Heart left ventricle (tissue), 13 donors: ENCODE measurements around the gene NUAK1.

ENCODE experiments used
- CTCF ChIP-seq, 12 donors: fragments of 200-600 bp; sonication (generic) in 4 of 12; IDR thresholded peaks; one replicate each; pipeline versions ENCODE4 v1.5.0 to v1.8.0; 2018 to 2022; ENCODE audit warnings: antibody characterized with exemption in 12 of 12, mild to moderate bottlenecking in 5 of 12
- POLR2A ChIP-seq, 2 donors: fragments of 450-650 bp; IDR thresholded peaks; one replicate each; pipeline ENCODE4 v1.6.1; 2017; ENCODE audit warnings: antibody characterized with exemption in 2 of 2, mild to moderate bottlenecking in 2 of 2, moderate library complexity in 2 of 2
- donor health status: ischemic (EF 13 %, LVEDD 7.1; RV severe dilation, severe dysfunction).
- donor health status: DM: no; HTN: yes; CAD: no.
- donor health status: DM: no; HTN: no; CAD: no.
- donor health status: ischemic (EF 25% LVEDD 6.9; RV normal size, moderate dysfunction).
- donor health status: ischemic (EF 25% LVEDD 5.7; RV mildly dilated, moderate dysfunction).
- donor health status: ischemic (EF 35%, LVEDD 5.7; RV mildly dilated, moderate dysfunction).
- donor health status: nonischemic (EF 11% LVEDD 7.7; RV severe dilation, severe dysfunction).
- donor health status: DM: yes; HTN: yes; CAD: no.
- donor health status: PGD.
- donor health status: ischemic (EF 29% LVEDD 5.4; RV normal size, mild dysfunction).
- donor health status: nonischemic (EF 23%, LVEDD 6.1; RV moderate dilation, normal function).

- TF ChIP-seq CTCF (IDR thresholded peaks at IDR 0.05) (no peak), POLR2A (IDR thresholded peaks at IDR 0.05) (no peak)
These were observed 32.6 kb downstream of the NUAK1 start for GRCh38 chr12:106106061-106106566.
